Skeletal muscle cell (primary cell): ENCODE data around the gene RIMBP2.
"Not testable (repeated sequence)": the region's sequence is repeated elsewhere in the genome, so short reads cannot be mapped to it uniquely, and the experiment has no call there.

ENCODE experiments used
- DNase-seq: peaks from one replicate; pipeline ENCODE4 v3.0.0-alpha.2; 2010; ENCODE audit warnings: low read depth
- H3K4me3 ChIP-seq: 2 replicates; pipeline ENCODE4 v1.5.1; 2011; ENCODE audit warnings: low read depth, mild to moderate bottlenecking, control low read depth, low read length, moderate library complexity

Gene RIMBP2

GRCh38 chr12:130667421-130667960, 48.6 kb downstream of the RIMBP2 start:
- no peak overlapping the region for H3K4me3 ChIP-seq
- DNase-seq = no peak

- H3K4me3 ChIP-seq = no peak overlapping the region
- DNase-seq = no peak
These were observed 49.5 kb downstream of the RIMBP2 start for GRCh38 chr12:130666645-130667044.

- H3K4me3 ChIP-seq = no peak overlapping the region
- no peak for DNase-seq
These were observed 50.3 kb downstream of the RIMBP2 start for GRCh38 chr12:130665753-130666152.

- DNase-seq = no peak
- H3K4me3 ChIP-seq = no peak overlapping the region
These were observed 51.3 kb downstream of the RIMBP2 start for GRCh38 chr12:130664772-130665171.

- no peak overlapping the region for H3K4me3 ChIP-seq
- no peak for DNase-seq
These were observed 51.8 kb downstream of the RIMBP2 start for GRCh38 chr12:130664252-130664651.

- H3K4me3 ChIP-seq = no peak overlapping the region
- no peak for DNase-seq
These were observed 52.6 kb downstream of the RIMBP2 start for GRCh38 chr12:130663514-130663913.

- no peak for DNase-seq
These were observed 54.4 kb downstream of the RIMBP2 start for GRCh38 chr12:130661486-130662255.

GRCh38 chr12:130661059-130661458, 55.0 kb downstream of the RIMBP2 start:
- DNase-seq = no peak
- H3K4me3 ChIP-seq = no peak overlapping the region

More at GRCh38 chr12:130661486-130662255, 54.4 kb downstream of the RIMBP2 start:
- no peak overlapping the region for H3K4me3 ChIP-seq

GRCh38 chr12:130658145-130658911, 57.8 kb downstream of the RIMBP2 start:
- no peak for DNase-seq
- no peak overlapping the region for H3K4me3 ChIP-seq

- no peak for DNase-seq
- H3K4me3 ChIP-seq = no peak overlapping the region
These were observed 59.7 kb downstream of the RIMBP2 start for GRCh38 chr12:130656411-130656810.

GRCh38 chr12:130655881-130656280, 60.2 kb downstream of the RIMBP2 start:
- no peak for DNase-seq
- H3K4me3 ChIP-seq = no peak overlapping the region

GRCh38 chr12:130655010-130655409, 61.1 kb downstream of the RIMBP2 start:
- H3K4me3 ChIP-seq = no peak overlapping the region
- DNase-seq = no peak

GRCh38 chr12:130651188-130651959, 64.7 kb downstream of the RIMBP2 start:
- no peak overlapping the region for H3K4me3 ChIP-seq
- DNase-seq = no peak

GRCh38 chr12:130650131-130650530, 66.0 kb downstream of the RIMBP2 start:
- no peak for DNase-seq

GRCh38 chr12:130649101-130650045, 66.7 kb downstream of the RIMBP2 start:
- no peak for DNase-seq
- H3K4me3 ChIP-seq = no peak overlapping the region

More at GRCh38 chr12:130650131-130650530, 66.0 kb downstream of the RIMBP2 start:
- no peak overlapping the region for H3K4me3 ChIP-seq

- DNase-seq = no peak
- no peak overlapping the region for H3K4me3 ChIP-seq
These were observed 68.3 kb downstream of the RIMBP2 start for GRCh38 chr12:130647814-130648213.

- DNase-seq = no peak
- H3K4me3 ChIP-seq = no peak overlapping the region
These were observed 69.3 kb downstream of the RIMBP2 start for GRCh38 chr12:130646716-130647370.

- not testable (repeated sequence) for DNase-seq, H3K4me3 ChIP-seq
These were observed 69.9 kb downstream of the RIMBP2 start for GRCh38 chr12:130646191-130646590.
